NCI-H146 (cell line): ENCODE measurements around the gene ST8SIA4.

ENCODE experiments used
- DNase-seq: peaks from one replicate; lab custom pipeline; 2025; lab: John Stamatoyannopoulos, UW

Gene ST8SIA4, protein sequence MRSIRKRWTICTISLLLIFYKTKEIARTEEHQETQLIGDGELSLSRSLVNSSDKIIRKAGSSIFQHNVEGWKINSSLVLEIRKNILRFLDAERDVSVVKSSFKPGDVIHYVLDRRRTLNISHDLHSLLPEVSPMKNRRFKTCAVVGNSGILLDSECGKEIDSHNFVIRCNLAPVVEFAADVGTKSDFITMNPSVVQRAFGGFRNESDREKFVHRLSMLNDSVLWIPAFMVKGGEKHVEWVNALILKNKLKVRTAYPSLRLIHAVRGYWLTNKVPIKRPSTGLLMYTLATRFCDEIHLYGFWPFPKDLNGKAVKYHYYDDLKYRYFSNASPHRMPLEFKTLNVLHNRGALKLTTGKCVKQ

GRCh38 chr5:100903039-100903887 lies at the start of gene ST8SIA4:
Gene ST8SIA4, minus strand, starts transcription at chr5:100903282. Its CDS starts 327 bp downstream, at chr5:100902955.
- DNase-seq, result peak; percentile 75

GRCh38 chr5:100950985-100951384 lies 47.9 kb upstream of the ST8SIA4 start:
- DNase-seq, result no peak

DNA sequence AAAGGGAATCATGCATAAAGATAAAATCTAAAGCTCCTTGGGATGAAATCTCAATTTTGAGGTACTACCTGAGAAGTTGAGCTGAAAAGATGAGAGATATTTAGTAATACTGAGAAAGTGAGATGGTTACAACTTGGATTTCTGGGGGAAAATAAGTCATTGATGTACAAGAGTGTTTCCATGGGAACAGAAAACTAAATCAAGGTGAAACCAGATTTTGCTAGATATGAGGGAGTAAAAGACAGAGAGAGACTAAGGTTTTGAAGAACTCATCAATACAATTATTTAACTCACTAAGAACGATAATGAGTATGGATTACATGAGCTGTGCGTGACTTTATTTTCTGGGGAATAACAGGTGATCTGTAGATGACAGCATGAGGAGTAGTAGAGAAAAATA lies 10.2 kb upstream of the ST8SIA4 start:
- no peak for DNase-seq

- DNase-seq, result no peak
These were observed 6.0 kb upstream of the ST8SIA4 start for GRCh38 chr5:100909034-100909433.

- DNase-seq, result no peak
These were observed 2.3 kb upstream of the ST8SIA4 start for GRCh38 chr5:100905259-100905914.

GRCh38 chr5:100904259-100904861 lies 1.3 kb upstream of the ST8SIA4 start:
- no peak for DNase-seq

- DNase-seq, result no peak
These were observed 543 bp downstream of the ST8SIA4 start for GRCh38 chr5:100902440-100903038.

- no peak for DNase-seq
These were observed 1.2 kb downstream of the ST8SIA4 start for GRCh38 chr5:100901821-100902341.

GRCh38 chr5:100900796-100901781 lies 2.0 kb downstream of the ST8SIA4 start:
- peak; percentile 53 for DNase-seq

- peak; percentile 40 for DNase-seq
These were observed 2.8 kb downstream of the ST8SIA4 start for GRCh38 chr5:100900142-100900795.

DNA sequence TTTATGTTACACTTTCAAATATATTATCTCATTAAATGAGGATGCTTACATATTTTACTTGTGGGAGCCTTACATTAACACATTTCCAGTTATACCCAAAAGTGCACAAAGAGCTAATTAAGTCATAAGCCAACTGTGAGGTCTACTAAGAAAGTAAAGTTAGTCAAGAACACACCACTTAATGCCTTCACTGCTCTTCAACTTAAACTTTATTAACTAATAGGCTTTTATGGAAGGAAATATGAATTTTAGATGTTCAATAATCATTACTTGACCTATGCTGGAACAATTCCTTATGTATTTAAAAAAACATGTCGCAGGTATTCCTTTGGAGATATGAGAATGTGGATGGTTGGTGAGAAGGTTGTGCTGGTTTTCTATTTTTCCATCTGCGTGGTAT lies 3.4 kb downstream of the ST8SIA4 start:
- DNase-seq, result no peak

GRCh38 chr5:100898504-100899346 lies 4.4 kb downstream of the ST8SIA4 start:
- no peak for DNase-seq

- DNase-seq, result no peak
These were observed 7.0 kb downstream of the ST8SIA4 start for GRCh38 chr5:100896054-100896453.

DNA sequence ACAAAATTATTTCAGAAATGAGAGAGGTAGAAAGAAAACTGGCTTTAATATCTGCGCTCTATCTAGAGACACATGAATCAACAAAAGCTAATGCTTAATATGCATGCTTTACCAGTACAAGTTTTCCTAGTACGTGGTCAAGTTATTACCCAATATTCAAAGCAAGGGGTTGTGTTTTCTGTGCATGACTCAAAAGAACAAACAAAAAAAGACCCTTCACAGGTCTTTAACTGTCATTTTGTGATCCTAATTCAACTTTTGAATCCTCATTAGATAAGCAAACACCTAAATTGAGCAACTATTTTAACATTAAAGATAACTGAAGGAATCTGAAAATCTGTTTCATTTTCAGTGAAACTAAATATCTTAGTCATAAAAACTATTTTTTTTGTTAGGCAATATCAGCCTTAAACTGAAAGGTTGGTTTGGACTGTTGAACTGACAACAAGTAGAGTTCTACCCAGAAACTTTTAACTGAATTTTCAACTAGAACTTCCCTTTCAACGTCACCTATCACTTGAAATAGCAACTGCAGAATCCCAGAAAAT lies 12.5 kb downstream of the ST8SIA4 start:
- DNase-seq, result no peak

DNA sequence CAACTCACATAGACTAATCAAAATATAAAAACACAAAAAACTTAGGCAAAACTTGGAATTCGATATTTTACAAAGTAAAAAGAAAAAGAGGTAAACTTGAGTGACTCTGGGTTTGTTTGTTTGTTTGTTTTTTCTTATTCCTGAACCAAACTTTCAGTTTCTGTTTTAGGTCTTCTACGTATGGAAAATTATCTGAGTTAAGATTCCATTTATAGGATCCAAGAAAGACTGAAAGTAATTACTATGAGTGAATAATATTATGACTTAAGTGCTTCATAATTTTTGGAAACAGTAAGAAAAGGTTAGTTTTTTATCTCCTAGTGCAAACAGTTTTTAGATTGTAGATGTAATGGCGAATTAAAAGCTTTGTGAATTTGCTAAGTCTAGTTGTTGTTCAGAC lies 13.2 kb downstream of the ST8SIA4 start:
- no peak for DNase-seq

DNA sequence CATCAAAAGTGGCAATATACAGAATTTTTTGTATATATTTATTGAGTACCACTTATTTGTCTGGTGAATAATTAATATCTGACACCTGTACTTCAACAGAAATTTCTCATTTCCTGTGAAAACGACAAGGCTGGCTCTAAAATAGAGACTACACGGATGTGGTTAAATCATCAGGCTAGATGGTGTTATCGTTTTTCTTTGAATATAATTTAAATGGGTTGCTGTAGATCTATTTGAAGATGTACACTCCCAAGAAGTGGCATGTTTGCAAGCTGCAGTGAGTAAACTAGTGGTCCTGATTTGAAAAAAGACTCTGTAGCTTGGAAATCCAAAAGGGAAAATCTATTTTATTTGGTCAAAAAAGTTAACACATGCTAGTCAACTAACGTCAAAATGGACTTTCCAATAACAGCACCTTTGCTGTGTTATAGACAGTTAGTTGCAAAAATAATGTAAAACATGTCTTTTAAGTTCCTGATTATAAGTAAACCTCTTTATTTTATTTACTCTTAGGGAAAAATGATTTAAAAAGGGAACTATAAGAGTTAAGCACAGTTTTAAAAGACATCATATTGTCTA lies 13.8 kb downstream of the ST8SIA4 start:
- DNase-seq, result no peak

DNA sequence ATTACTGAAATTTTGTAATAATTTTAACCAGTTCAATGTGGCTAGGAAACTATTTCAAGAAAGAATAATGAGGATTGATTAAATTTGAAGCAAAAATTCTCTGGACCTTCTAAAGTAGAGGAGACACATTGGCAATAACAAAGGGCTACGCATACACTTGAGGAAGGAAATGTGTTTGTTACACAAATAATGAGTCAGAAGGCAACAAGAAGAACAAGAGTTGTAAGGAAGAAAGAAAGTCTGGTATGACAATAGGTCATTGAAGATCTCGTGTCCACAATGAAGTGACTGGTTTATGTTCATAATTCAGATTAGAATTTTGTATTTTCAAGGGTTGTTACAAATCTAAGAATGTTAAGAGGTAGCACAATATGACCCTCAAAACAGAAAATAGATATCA lies 25.8 kb downstream of the ST8SIA4 start:
- no peak for DNase-seq
